ENCODE measurements around the gene CEP135. TPM values are rescaled to one million over a fixed set of nuclear protein-coding genes. Genes with fewer than 3 reads are reported as not detected.
A peak's percentile ranks its signal among the peaks of the same experiment; 100 is the strongest.

Gene CEP135
- polyA plus RNA-seq, 1 of the 3 experiments (the other 2 are of a cell fraction), result 1.6 TPM

DNA sequence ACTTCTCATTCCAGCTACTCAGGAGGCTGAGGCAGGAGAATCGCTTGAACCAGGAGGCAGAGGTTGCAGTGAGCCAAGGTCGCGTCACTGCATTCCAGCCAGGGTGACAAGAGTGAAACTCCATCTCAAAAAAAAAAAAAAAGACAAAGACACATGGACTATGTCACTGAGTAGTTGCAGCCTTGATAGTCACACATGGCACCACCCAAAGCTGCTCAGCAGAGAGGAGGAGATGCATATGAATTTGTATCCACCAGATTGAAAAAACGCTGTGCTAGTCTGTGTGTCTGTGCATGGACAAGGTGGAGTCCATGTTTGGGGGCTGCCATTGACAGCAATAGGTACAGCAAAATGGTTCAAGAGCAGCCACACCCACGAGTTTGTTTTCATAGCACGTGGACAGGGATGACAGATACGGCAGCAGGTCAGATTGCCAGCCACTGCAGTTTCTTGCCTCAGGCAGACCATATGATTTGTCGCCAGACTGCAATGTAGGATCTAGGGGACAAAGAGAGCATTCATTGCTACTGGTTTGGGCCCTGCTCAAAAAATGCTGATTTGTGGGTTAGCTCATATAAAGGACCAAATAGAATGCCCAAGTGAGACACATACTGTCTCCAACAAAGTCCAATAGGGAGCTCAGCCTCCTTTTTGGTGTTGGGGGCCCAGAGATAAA, 89.9 kb downstream of the CEP135 start:
- Histone ChIP-seq H3K4me3 (ENCODE audit: low read depth in 2 of 2, low read length in 1 of 2) (no peak overlapping the region), H3K9me2 (no peaks in the 10 kb centered on the region), H2AFZ (ENCODE audit: low read depth) (no peak overlapping the region), H4K20me1 (ENCODE audit: insufficient read depth) (no peaks in the 10 kb centered on the region), H3K27ac (ENCODE audit: low read depth in 2 of 2, low read length in 1 of 2) (no peak overlapping the region), H3K4me1 (ENCODE audit: control insufficient read depth in 1 of 2, insufficient read depth in 2 of 2, low read depth in 1 of 2, low read length in 1 of 2) (peaks cover 0 to 5% of the 10 kb centered on the region in 2 experiments; a peak in 1 of 4 replicates), H3K9ac (no peak overlapping the region), H3K79me2 (ENCODE audit: insufficient read depth) (no peaks in the 10 kb centered on the region), H3F3A (replicated peaks; ENCODE audit: insufficient read depth) (no peaks in the 10 kb centered on the region), H3K36me3 (replicated peaks in 1 of 2; ENCODE audit: control insufficient read depth in 1 of 2, insufficient read depth in 2 of 2, low read length in 1 of 2) (no peaks in the 10 kb centered on the region), H3K27me3 (ENCODE audit: insufficient read depth) (no peaks in the 10 kb centered on the region; the same call in 1 of the 2 replicates), H3K4me2 (no peak overlapping the region), H3K9me3 (no peaks in the 10 kb centered on the region)
- CTCF ChIA-PET, result interaction anchor here (1.0 kb wide), 1 partner anchor 90 kb away, joined by 3 read pairs; the partner anchor contains the start of gene CEP135
- POLR2A ChIA-PET, result interaction anchor here (0.6 to 1.3 kb wide), 2 partner anchors 9 to 10 kb away, joined by 4 read pairs; a partner anchor contains a TSS
- peak; percentile 37 for DNase-seq
- TF ChIP-seq MXI1 (IDR thresholded peaks at IDR 0.05; ENCODE audit: low read depth, low read length) (peak; percentile 89), NRF1 (IDR thresholded peaks at IDR 0.05; ENCODE audit: low read depth, low read length) (no peak)
- WGBS (ENCODE audit: low lambda C conversion rate), result 66% methylated on average over 8 of the region's 8 CpGs

DNA sequence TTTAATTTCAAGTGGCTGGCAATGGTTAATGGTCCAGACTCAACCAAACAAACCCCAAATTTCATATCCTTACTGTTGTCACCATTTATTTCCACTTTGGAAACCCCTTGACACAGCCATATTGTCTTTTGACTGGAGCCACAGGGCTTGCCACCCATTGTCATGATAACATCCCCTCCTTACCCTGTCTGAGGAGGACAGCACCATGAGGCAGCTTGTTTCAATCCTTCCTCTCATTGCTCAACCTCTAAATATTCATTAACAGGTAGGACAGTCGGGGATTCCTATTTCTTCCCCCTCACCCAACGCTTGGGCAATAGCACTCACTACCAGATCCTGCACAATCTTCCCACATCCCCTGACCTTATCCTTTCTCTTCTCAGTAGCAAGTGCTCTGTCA, 92.1 kb downstream of the CEP135 start:
- Histone ChIP-seq H3K36me3 (replicated peaks in 1 of 2; ENCODE audit: control insufficient read depth in 1 of 2, insufficient read depth in 2 of 2, low read length in 1 of 2) (no peaks in the 10 kb centered on the region), H2AFZ (ENCODE audit: low read depth) (no peak overlapping the region), H3K9ac (no peak overlapping the region), H3F3A (replicated peaks; ENCODE audit: insufficient read depth) (no peaks in the 10 kb centered on the region), H4K20me1 (ENCODE audit: insufficient read depth) (no peaks in the 10 kb centered on the region), H3K79me2 (ENCODE audit: insufficient read depth) (no peaks in the 10 kb centered on the region), H3K27me3 (ENCODE audit: insufficient read depth) (no peaks in the 10 kb centered on the region; the same call in 1 of the 2 replicates), H3K9me2 (no peaks in the 10 kb centered on the region), H3K4me2 (no peak overlapping the region), H3K4me1 (ENCODE audit: control insufficient read depth in 1 of 2, insufficient read depth in 2 of 2, low read depth in 1 of 2, low read length in 1 of 2) (peaks cover 0 to 5% of the 10 kb centered on the region in 2 experiments; a peak in 1 of 4 replicates), H3K9me3 (no peaks in the 10 kb centered on the region), H3K27ac (ENCODE audit: low read depth in 2 of 2, low read length in 1 of 2) (no peak overlapping the region), H3K4me3 (ENCODE audit: low read depth in 2 of 2, low read length in 1 of 2) (no peak overlapping the region)
- POLR2A ChIA-PET, result no interaction called here
- TF ChIP-seq RFX5 (IDR thresholded peaks at IDR 0.05; ENCODE audit: low read length) (no peak), FOXJ3 (CRISPR knock-in tag; IDR thresholded peaks at IDR 0.05) (no peak), RAD21 (IDR thresholded peaks at IDR 0.05; ENCODE audit: low read length) (no peak), SMC3 (IDR thresholded peaks at IDR 0.05; ENCODE audit: low read depth, low read length) (no peak)
- TF ChIP-seq, protein P1, sequence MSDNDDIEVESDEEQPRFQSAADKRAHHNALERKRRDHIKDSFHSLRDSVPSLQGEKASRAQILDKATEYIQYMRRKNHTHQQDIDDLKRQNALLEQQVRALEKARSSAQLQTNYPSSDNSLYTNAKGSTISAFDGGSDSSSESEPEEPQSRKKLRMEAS (IDR thresholded peaks at IDR 0.05; ENCODE audit: low read depth), result no peak
- no peak for DNase-seq
- WGBS (ENCODE audit: low lambda C conversion rate), result 50% methylated on average over 2 of the region's 2 CpGs
- CTCF ChIA-PET, result interaction anchor here (0.6 to 1.2 kb wide), 3 partner anchors 8 to 92 kb away, joined by 3 read pairs; partner anchors contain the start of gene CEP135

DNA sequence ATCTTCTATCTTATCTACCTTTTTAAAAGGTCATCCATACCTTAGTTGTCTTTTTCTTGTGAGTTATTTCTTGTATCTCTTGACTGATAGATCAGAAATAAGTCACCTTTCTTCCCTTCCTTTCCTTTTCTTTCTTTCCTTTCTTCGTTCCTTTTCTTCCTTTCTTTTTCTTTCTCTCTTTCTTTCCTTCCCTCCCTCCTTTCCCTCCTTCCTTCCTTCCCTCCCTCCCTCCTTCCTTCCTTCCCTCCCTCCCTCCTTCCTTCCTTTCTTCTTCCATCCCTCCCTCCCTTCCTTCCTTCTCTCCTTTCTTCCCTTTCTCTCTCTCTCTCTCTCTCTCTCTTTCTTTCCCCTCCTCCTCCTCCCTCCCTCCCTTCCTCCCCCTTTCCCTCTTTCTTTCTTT, 93.5 kb downstream of the CEP135 start:
- Histone ChIP-seq H3K27ac (ENCODE audit: low read depth in 2 of 2, low read length in 1 of 2) (no peak overlapping the region), H4K20me1 (ENCODE audit: insufficient read depth) (no peaks in the 10 kb centered on the region), H3K36me3 (replicated peaks in 1 of 2; ENCODE audit: control insufficient read depth in 1 of 2, insufficient read depth in 2 of 2, low read length in 1 of 2) (no peaks in the 10 kb centered on the region), H3K27me3 (ENCODE audit: insufficient read depth) (no peaks in the 10 kb centered on the region; the same call in 1 of the 2 replicates), H3K79me2 (ENCODE audit: insufficient read depth) (no peaks in the 10 kb centered on the region), H3K9ac (no peak overlapping the region), H3F3A (replicated peaks; ENCODE audit: insufficient read depth) (no peaks in the 10 kb centered on the region), H3K4me3 (ENCODE audit: low read depth in 2 of 2, low read length in 1 of 2) (no peak overlapping the region), H3K9me2 (no peaks in the 10 kb centered on the region), H3K9me3 (no peaks in the 10 kb centered on the region), H3K4me1 (ENCODE audit: control insufficient read depth in 1 of 2, insufficient read depth in 2 of 2, low read depth in 1 of 2, low read length in 1 of 2) (peaks cover 0 to 5% of the 10 kb centered on the region in 2 experiments; a peak in 1 of 4 replicates), H2AFZ (ENCODE audit: low read depth) (no peak overlapping the region), H3K4me2 (no peak overlapping the region)
- CTCF ChIA-PET, result no interaction called here
- WGBS (ENCODE audit: low lambda C conversion rate), result 81% methylated on average over 1 of the region's 1 CpG
- no peak for DNase-seq
- POLR2A ChIA-PET, result no interaction called here
- TF ChIP-seq, protein P2, sequence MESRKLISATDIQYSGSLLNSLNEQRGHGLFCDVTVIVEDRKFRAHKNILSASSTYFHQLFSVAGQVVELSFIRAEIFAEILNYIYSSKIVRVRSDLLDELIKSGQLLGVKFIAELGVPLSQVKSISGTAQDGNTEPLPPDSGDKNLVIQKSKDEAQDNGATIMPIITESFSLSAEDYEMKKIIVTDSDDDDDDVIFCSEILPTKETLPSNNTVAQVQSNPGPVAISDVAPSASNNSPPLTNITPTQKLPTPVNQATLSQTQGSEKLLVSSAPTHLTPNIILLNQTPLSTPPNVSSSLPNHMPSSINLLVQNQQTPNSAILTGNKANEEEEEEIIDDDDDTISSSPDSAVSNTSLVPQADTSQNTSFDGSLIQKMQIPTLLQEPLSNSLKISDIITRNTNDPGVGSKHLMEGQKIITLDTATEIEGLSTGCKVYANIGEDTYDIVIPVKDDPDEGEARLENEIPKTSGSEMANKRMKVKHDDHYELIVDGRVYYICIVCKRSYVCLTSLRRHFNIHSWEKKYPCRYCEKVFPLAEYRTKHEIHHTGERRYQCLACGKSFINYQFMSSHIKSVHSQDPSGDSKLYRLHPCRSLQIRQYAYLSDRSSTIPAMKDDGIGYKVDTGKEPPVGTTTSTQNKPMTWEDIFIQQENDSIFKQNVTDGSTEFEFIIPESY (IDR thresholded peaks at IDR 0.05; ENCODE audit: borderline replicate concordance, low read depth), result no peak
- TF ChIP-seq MXI1 (IDR thresholded peaks at IDR 0.05; ENCODE audit: low read depth, low read length), result no peak
- TF ChIP-seq CHD2 (IDR thresholded peaks at IDR 0.05; ENCODE audit: low read length, partially characterized antibody), result no peak
- TF ChIP-seq RFX5 (IDR thresholded peaks at IDR 0.05; ENCODE audit: low read length), result no peak
- TF ChIP-seq TCF12 (IDR thresholded peaks at IDR 0.05), result no peak
- no peak for TF ChIP-seq RXRA (IDR thresholded peaks at IDR 0.05; ENCODE audit: borderline replicate concordance, low read depth)
- TF ChIP-seq FOSL2 (IDR thresholded peaks at IDR 0.05; ENCODE audit: borderline replicate concordance, low read depth), result no peak
- TF ChIP-seq, protein P3, sequence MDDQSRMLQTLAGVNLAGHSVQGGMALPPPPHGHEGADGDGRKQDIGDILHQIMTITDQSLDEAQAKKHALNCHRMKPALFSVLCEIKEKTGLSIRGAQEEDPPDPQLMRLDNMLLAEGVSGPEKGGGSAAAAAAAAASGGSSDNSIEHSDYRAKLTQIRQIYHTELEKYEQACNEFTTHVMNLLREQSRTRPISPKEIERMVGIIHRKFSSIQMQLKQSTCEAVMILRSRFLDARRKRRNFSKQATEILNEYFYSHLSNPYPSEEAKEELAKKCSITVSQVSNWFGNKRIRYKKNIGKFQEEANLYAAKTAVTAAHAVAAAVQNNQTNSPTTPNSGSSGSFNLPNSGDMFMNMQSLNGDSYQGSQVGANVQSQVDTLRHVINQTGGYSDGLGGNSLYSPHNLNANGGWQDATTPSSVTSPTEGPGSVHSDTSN (IDR thresholded peaks at IDR 0.05), result no peak
- TF ChIP-seq, protein P4, sequence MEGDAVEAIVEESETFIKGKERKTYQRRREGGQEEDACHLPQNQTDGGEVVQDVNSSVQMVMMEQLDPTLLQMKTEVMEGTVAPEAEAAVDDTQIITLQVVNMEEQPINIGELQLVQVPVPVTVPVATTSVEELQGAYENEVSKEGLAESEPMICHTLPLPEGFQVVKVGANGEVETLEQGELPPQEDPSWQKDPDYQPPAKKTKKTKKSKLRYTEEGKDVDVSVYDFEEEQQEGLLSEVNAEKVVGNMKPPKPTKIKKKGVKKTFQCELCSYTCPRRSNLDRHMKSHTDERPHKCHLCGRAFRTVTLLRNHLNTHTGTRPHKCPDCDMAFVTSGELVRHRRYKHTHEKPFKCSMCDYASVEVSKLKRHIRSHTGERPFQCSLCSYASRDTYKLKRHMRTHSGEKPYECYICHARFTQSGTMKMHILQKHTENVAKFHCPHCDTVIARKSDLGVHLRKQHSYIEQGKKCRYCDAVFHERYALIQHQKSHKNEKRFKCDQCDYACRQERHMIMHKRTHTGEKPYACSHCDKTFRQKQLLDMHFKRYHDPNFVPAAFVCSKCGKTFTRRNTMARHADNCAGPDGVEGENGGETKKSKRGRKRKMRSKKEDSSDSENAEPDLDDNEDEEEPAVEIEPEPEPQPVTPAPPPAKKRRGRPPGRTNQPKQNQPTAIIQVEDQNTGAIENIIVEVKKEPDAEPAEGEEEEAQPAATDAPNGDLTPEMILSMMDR (IDR thresholded peaks at IDR 0.05), result no peak
- TF ChIP-seq, protein P5, sequence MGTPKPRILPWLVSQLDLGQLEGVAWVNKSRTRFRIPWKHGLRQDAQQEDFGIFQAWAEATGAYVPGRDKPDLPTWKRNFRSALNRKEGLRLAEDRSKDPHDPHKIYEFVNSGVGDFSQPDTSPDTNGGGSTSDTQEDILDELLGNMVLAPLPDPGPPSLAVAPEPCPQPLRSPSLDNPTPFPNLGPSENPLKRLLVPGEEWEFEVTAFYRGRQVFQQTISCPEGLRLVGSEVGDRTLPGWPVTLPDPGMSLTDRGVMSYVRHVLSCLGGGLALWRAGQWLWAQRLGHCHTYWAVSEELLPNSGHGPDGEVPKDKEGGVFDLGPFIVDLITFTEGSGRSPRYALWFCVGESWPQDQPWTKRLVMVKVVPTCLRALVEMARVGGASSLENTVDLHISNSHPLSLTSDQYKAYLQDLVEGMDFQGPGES (IDR thresholded peaks at IDR 0.05; ENCODE audit: low read depth, low read length), result no peak

Data from SK-N-SH (cell line).